Stimulated activated CD4-positive, alpha-beta T cell treated with anti-CD3 and anti-CD28 coated beads, Interleukin-1b, Interleukin-23, amount 100 ng/mL, for 24 hours (primary cell): ENCODE data around the gene COL27A1.

ENCODE experiments used
- DNase-seq, 4 experiments: peaks; one replicate each; pipeline ENCODE4 v3.0.0-alpha.2; 2020; ENCODE audit warnings: low read depth in 4 of 4, low spot score in 1 of 4

The COL27A1 gene

DNA sequence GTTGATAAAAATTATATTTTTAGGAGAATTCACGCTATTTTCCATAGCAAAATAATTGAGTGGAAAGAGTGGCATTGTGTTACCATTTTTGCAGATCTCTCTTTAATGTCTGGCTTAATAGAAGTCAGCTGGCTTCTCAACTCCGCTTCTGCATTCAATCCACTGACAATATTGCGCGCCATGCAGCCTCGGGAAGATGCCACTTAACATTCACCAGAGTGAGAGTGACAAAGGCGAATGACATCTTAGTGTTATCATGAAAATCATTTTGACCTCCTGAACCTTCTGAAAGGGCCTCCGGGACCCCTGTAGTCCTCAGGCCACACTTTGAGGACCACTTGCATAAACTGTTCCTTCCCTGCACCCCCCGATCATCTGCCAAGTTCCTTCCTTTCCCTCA lies 87.5 kb downstream of the COL27A1 start:
- no peak for DNase-seq

DNA sequence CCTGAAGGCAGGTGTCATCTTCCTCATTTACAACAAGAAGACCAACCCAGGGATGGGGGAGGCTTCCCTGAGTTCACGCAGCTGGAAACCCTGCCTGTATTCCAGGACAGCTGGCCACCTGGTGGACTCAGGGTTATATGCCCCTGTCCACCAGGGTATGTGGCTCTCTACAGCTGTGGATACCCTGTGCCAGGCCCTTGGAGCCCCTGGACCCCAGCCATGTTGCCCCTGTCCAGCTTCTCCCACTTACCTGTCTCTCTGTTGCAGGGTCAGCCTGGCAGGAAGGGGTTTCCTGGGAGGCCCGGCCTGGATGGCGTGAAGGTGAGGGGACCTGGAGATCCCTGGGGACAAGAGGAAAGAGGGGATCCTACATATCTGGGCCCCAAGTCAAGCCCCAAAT lies 87.9 kb downstream of the COL27A1 start:
- DNase-seq, result no peak

DNA sequence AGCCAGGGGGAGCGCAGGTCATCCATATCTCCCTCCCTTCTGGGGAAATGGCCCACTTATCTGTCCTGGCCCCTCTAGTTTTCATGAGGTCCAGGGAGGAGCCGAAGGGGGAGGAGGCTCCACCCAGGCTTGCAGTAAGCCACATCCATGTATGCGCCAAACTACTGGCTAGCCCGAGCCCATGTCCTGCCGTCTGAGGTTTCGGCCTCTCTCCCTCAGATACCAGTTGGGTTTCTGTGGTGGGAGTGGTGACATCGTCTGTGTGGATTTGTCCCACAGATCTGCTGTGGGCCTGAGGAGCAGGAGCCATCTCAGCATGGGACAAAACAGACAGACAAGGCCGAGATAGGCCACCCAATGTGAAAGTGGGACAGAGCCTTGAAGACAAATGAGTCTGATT lies 89.2 kb downstream of the COL27A1 start:
- DNase-seq, result no peak

DNA sequence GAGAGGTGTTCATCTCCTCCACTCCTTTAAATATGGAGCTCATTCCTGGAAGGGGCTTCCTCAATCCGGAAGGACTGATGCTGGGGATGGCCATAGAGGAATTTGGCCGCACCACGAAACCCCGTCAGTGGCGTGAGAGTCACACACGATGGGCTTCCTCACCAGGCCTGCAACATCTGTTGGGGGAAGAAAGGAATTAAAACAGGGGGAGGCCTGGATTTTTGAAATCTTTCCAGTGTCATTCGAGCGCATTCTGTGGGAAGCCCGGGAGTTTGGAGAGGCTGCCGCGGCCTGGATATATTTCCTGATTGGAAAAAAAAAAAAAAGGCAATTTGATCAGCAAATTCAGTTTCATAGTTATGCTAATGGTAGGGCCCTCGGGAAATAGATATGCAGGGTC lies 91.2 kb downstream of the COL27A1 start:
- DNase-seq, result no peak

DNA sequence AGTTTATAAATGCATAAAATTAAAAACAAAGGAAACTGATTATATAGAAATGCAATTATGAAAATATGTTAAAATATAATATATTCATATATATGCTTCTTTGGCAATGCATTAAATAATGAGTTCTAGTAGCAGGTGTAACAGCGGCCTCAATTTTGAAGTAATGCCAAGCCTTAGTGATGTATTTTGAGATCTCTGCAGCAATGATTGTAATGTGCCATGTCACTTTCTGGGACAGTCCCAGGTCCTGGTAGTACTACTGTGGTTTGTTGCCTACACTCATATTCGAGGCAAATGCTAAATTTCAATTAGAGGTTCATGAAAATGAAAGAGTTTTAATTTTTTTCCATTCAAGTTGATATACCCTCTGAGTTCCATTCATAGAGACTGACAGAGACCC lies 91.7 kb downstream of the COL27A1 start:
- no peak for DNase-seq

DNA sequence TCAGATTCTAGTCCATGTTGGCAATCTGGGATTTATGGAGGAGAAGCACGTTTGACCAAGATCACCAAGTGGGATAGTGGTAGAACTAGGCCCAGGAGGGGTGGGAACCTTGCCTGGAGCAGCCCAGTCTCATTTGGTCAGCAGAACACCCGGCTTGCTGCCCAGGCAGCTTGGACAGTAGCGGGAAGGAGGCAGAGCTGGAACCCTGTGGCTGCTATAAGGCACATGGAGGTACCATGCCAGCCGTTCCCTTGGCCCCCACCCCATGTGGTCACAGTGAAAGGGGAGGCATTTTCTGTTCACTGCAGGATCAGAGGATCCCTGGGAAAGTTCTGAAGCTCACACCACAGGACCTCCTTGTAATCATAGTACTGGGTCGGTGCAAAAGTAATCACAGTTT lies 92.2 kb downstream of the COL27A1 start:
- no peak for DNase-seq

DNA sequence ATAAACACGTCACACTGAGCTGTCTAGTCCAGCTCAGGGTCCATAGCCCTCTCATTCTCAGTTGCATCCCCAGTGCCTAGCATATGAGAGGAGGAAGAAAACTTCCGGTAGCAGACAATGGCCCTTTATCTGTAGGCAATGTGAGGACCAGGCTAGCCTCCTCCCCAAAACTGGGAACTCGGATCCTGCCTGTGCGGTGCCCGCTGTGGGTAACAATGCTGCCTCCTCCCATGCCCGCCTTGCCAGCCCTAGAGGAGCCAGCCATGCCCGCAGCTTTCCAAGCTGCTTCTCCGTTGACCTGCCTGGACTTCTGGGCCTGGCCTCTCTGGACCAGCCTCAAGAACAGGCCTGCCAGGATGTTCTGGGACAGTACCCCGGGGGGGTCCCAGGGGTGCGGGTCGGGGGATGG lies 93.0 kb downstream of the COL27A1 start:
- DNase-seq, result no peak

DNA sequence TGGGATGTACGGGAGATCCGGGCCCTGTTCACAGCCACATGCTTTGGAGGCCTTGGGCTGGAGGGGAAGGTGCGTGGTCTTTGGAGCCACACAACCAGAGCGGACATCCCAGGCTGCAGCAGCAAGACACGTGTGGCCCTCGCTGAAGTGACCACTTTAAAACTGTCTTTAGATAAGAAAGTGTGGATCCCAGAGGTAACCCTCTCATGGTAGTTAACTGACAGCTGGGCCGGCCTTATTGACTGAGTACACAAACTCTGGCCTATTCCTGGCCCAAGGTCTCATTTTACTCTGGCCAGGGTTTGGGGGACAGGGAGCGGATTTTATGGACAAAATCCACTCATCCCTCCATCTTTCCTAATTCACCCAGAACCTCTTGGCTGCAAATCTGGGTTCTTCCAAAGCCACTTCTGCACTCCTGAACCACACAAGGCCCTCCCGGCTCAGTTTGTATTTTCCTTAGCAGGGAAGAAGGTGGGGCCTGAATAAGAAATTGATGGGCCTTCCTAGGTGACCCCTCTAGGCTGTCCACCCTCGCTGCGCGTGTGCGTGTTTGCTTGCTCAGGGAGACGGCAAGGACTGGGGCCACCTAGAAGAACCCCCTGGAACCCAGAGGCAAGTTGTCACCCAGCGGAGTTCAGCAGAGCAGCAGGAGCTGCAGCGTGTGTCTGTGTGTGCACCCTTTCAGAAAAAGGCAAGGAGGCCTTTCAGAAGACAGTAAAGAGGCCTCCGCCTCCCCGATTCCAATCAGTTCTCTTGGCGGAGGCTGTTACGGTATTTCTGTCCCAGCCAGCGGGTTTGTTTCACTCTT lies 94.3 kb downstream of the COL27A1 start:
- no peak for DNase-seq

DNA sequence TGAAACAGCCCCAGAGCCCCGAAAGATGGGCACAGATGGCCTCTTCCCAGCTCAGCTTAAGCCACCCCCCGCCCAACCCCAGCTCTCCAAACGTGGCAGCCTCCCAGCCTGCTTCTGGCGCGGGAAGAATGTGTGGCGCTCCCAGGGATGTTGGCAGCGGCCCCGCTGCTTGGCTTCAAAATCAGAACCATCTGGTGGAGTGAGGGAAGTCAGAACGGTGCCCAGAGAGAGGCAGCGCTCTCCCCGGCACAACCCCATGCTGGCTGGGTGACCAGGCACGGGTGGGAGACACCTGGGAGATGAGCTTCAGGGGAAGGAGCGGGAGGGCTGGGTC lies 94.9 kb downstream of the COL27A1 start:
- no peak for DNase-seq

DNA sequence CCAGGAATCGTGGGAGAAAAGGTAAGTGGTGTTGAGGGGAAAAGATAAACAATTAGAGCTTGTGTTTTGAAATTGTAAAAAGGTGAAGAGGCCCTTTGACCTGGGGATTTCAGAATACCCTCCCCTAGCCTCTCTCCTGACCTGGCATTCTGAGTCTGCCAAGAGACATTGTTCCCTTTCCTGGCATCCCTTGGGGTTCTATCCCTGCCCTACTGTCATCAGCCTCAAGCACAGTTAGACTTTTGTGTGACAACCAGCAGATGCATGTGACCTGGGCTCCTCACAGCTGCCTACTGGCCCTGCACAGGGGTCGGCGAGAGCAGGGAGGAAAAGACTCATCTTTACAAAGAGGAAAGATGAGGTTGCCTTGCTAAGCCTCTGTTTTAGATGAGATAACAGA lies 95.3 kb downstream of the COL27A1 start:
- DNase-seq, result no peak

DNA sequence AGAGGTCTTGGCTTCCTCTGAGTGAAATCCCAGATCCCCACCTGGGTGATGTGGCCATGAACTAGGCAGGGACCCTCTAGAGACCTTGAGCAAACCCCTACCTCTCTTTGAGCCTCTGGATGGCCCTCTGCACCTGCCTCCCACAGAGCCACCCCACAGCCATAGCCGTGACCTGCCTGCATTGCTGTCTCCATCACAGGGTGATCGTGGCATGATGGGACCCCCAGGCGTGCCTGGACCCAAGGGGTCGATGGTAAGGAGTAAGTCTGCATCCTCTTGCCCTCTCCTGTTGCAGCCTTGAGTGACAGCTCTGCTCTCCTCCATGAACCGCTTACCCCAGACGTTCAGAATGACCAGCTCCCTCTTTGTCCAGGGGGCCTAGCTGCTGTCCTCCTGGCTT lies 97.1 kb downstream of the COL27A1 start:
- DNase-seq, result no peak

DNA sequence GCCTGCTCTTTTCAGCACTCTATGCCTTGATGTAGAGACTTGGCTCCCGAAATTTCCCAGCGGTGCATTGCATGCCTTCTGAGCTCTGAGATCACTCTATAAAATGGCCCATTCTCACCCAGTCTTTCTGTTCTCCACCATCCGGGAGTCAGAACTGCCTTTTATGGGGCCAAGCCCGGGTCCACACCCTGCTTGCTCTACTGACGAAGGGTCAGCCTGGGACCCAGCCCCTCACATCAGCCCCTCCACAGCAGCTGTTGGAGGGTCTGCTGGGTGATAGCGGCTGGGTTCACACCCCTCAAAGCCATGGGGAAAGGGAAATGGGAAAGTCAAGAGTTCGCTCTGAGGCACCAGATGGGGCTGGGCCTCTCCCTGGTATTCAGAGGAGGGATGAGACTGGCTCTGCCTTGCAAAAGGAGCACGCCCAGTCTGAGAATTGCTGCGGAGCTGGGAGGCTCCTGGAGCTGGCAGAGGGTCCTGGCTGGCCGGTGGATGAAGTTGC lies 101.5 kb downstream of the COL27A1 start:
- no peak for DNase-seq

DNA sequence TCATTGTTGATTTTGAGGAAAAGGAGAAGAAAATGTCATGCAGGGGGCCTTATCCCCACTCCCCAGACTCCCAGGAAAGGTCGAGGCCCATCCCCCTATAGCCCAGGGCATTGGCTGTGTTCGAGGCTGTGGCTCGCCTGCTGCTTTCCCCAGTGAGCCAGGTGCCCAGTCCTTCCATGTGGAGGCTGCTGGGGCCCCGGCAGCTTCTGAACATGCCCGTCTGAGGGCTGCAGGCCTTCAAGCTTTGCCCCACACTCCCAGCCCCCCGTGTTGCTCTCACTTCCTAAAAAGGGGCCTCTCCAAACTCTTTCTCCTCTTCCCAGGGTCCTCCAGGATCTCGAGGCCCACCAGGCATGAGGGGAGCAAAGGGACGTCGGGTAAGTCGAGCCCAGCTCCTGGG lies 102.9 kb downstream of the COL27A1 start:
- no peak for DNase-seq

DNA sequence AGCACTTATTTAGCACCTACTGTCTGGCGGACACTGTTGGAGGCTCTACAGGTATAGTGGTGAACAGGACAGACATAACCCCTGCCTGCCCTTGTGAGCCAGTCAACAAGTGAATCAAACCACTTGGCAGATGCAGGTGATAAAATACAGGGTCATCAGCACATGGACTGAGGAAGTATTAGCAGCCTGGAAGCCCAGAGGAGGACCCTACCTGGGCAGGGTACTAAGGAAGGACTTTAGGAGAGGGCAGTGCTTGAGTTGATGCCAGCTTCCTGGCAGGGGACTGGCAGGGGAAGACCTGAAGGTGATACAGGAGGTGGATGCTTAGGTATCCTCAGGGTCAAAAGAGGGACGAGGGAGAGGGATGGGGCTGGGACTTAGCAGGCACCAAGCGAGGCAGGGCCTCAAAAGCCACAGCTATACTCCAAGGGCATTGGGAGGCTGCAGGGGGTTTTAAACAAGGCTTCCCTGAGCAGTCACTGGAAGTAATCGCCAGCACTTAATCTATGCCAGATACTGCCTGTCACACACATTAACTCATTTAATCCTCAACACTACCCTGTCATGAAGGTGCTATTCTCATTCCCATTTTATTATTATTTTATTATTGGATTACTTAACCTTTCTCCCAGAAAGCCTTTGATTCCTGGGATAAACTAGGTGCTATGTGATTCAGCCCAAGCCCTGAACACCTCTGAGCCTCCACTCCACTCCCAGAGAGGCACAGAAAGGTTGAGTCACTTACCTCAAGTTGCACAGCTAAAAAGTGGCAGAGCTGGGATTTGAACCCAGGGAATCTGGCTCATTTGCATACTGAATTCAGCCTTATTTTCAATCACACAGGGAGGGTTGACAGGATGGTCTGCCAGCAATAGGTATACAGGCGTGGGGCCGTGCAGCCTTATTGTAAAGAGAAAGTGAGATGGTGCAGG lies 103.8 kb downstream of the COL27A1 start:
- DNase-seq, result no peak

DNA sequence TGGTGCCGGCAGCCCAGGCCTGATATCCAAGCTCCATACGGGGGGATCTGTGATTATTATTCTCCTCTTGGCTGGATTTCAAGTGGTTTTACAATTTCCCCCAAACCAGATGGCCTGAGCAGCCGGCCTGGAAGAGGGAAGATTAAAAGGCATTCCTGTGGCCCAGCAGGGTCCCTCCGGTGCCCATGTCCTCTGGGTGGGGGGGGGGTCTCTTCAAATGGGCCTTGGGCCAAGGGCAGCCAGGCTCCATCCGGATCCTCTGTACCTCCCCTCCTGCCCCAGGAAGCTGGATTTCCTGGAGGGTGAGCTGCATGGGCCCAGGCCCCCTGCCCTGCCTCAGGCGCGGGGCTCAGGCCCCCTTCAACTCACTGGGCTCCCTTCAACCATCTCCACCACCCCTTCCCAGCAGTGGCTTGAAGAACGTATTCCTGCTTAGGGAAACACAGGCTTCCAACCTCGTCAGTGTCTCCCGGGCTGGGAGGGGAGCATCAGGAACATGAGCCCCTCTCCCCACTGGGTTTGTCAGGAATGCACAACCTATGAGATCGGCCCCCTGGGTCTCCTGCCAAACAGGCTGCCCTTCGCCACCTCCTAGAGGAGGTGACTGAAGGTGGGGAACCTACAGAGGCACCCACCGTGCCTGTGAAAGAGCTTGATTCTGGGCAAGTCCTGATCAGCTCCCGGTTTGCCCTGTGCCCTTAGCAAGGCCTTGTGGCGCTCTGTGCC lies 104.6 kb downstream of the COL27A1 start:
- DNase-seq, result no peak

DNA sequence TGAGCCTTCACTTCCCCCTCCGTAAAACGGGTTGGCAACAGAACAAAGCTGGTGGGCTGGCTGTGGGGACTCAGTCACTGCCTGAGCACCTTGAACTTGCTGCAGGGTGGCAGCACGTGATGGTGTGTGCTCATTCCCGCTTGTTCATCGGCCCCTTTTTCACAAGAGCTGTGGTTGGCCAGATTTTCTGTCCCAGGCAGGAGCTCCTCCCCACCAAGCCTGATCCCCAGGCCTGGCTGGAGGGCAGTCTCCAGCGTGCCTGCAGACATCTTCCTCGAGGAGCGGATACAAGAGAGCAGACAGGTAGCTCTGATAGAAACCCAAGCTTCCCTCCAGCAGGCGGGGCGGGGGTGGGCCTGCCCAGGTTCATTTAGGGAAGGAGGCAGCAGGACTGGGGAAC lies 105.7 kb downstream of the COL27A1 start:
- no peak for DNase-seq

DNA sequence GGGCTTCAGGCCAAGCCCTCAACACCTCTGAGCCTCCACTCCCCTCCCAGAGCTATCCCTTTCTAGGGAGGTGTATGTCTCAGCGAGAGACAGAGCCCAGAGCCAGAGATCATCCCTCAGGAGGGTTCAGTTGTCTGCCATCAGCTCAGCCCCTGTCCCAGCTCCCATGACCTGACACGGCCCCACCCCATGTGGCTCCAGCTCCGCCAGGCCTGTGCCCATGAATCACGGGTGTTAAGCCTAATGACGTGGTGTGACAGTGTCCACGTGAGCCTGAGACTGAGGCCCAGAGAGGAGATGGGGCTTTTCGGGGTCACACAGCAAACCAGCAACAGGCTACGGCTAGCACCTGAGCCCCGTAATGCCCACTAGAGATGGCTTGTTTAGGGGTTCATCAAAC lies 106.7 kb downstream of the COL27A1 start:
- no peak for DNase-seq

DNA sequence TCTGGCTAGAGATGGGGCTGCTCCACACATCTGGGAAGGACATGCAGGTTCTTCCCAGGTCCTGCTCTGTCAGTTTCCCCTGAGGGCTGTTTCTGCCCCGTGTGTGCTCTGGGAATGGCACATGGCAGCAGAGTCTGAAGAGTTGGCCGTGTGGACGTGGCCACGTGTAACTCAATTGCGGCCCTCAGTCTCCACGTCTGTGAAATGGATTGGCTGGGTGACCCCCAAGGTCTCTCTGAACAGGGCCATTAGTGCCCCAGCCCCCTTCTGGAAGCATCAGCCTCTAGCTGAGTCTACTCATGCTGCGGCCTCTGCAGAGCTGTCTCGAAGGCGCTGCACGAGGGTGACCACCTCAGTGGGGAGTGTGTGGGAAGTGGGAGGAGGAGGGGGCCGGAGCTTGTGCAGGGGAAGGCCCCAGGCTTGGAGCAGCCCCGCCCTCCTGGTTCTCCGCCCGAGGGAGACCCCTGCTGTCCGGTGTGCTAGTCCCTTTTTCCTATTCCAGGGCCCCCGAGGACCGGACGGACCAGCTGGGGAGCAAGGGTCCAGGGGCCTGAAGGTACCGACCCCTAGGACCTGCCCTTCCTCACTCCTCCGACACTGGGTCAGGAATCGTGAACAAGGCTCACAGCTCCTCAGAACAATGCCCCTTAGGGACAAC lies 108.6 kb downstream of the COL27A1 start:
- no peak for DNase-seq

DNA sequence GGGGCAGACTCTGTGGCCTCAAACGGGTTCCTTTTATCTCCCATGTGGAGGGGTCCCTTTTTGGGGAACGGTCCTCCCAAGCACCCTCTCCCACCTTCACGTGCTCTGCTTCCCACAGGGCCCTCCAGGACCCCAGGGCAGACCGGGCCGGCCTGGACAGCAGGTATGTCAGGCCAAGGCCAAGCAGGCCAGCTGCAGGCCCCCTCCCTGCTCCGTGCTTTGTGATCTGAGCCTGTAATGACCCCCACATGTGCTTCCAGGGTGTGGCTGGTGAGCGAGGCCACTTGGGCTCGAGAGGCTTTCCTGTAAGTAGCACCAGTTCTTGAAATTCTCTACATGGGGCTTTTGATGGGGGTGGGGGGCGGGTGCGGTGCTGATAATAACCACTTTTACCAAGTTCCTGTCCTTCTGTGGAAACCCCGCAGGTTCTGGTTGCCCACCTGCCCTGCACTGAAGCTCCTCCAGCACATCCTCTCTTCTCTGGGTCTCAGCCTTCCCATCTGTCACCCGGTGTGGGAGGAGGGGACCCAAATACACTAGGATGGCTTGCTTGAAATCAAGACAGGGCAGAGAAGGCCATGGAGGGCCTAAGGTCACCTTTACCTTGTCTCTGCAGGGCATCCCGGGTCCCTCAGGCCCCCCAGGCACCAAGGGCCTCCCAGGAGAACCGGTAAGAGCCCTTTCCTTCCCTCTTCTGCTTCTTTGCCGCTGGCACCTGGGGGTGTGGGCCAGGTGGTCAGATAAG lies 109.6 kb downstream of the COL27A1 start:
- no peak for DNase-seq

DNA sequence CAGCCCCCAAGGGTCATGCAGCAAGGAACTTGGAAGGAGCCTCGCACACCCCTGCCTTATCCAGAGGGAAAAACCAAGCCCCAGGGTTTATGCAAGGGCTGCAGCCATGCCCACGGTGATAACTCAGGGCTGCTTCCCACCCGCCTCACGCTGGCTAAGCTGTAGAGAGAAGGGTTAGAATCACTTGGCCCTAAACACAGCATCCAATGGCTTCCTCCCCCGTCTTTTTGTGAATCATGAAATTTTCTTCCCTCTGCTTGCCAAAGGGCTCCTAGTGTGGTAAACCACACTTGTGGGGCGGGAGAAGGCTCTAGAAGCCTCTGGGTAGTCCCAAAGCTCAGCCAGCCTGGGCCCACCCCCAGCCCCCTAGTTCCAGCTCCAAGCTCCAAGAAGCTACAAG lies 111.6 kb downstream of the COL27A1 start:
- DNase-seq, result no peak
